ENCODE results near the gene UROC1.

The UROC1 gene

DNA sequence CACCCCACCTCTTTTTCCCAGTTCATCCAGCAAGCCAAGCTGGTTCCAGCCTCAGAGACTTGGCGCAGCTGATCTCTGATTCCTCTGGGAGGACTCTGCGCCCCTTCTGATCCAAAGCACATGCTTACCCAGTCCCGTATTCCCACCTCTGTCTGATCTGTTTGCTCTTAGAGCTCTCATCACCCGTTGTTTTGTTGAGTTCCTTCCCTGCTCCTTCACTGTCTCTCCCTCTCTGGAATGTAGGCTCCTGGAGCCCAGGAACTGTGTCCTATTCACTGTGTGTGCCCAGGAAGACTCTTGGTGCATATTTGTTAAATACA, 40.6 kb downstream of the UROC1 start:
- ChIA-PET POLR2A (interaction anchor here (0.6 kb wide), 1 partner anchor 1284 kb away, joined by 3 read pairs; no protein-coding TSS in a partner anchor), CTCF (no interaction called here)
- no peak for DNase-seq (ENCODE audit: extremely low spot score)
- TF ChIP-seq, protein P1, sequence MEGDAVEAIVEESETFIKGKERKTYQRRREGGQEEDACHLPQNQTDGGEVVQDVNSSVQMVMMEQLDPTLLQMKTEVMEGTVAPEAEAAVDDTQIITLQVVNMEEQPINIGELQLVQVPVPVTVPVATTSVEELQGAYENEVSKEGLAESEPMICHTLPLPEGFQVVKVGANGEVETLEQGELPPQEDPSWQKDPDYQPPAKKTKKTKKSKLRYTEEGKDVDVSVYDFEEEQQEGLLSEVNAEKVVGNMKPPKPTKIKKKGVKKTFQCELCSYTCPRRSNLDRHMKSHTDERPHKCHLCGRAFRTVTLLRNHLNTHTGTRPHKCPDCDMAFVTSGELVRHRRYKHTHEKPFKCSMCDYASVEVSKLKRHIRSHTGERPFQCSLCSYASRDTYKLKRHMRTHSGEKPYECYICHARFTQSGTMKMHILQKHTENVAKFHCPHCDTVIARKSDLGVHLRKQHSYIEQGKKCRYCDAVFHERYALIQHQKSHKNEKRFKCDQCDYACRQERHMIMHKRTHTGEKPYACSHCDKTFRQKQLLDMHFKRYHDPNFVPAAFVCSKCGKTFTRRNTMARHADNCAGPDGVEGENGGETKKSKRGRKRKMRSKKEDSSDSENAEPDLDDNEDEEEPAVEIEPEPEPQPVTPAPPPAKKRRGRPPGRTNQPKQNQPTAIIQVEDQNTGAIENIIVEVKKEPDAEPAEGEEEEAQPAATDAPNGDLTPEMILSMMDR (IDR thresholded peaks at IDR 0.05; ENCODE audit: control extremely low read depth, extremely low read depth, low read depth, missing control alignments), result no peak

DNA sequence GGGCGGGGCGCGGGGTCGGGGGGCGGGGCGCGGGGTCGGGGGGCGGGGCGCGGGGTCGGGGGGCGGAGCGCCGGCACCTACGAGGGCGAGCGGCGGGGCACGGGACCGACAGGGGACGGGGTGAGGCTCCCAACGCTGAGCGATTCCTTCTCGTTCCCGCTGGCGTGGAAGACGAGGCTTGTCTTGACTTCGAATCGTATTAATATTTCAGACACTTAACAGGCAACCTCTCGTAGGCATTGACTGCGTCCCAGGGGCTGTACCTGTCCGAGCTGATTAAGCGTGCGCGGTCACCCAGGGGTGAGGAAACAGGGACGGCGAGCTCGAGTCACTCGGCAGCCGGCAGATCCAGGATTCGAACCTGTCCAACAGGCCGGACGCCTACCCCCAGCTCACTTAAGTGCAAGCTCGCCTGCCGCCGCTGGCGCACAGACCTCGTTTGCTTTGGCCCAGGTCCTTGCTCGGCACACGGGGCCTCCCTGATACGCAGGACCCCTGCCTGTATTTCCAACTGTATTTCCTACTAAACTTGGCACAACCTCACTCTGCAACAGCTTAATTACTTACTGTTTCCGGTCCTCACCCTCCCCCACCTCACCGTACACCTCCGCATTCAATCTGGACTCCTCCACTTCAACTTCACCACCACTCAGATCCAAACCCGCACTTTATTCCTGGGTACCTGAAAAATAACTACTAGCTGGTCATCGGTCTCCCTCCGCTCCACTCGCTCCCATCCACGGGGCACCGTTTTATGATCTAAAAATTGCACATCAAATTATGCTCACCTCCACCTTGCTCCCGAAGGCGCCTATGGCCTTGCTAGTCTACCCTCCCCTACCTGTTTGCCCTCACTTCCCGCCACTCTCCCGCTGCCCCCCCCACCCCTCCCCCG, 41.2 kb downstream of the UROC1 start:
- TF ChIP-seq, protein P1 (IDR thresholded peaks at IDR 0.05; ENCODE audit: control extremely low read depth, extremely low read depth, low read depth, missing control alignments), result no peak
- CTCF ChIA-PET, result interaction anchor here (0.6 to 1.8 kb wide), 10 partner anchors 11 to 1071 kb away, joined by 3 to 7 read pairs (median 4); partner anchors contain the start of gene KLF15
- POLR2A ChIA-PET, result interaction anchor here (0.6 to 1.2 kb wide), 2 partner anchors 881 to 1284 kb away, joined by 3 to 5 read pairs; partner anchors contain the start of gene OSBPL11
- DNase-seq (ENCODE audit: extremely low spot score), result no peak

DNA sequence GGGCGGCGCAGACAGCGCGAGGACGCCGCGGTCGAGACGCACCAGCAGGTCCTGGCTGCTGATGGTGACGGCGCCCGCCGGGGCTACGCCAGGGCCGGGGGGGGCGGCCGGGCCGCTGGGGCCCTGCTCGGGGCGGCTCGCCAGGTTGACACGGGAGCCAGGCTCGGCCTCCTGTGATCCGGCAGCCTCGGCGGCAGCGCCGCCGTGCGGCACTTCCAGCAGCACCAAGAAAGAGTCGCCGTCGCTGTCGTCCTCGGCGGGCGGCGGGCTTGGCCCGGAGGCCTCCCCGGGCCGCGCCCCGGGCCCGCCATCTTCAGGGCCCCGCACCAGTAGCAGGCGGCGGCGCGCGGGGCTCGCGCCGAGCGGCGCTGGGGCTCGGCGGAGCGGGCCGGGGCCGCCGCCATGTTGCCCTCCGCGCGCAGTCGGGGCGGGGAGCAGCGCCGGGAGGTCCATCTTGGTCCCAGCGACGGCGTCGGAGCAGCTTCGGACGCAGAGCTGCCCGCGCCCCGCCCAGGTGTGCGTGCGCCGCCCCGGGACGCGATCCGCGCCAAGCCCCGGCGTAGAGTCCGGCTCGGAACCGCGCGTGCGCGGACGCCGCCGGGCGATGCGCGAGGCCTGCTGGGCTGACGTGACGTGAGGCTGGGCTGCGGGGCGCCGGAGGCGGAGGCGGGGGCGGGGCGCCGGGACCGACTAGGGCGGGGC, 42.0 kb downstream of the UROC1 start, which contains the start of gene ZXDC:
ZXDC (minus strand) TSS at position 479 of the 702 bp plus-strand sequence; CDS start at position 453, 26 bp downstream.
- peak; percentile 100 for DNase-seq (ENCODE audit: extremely low spot score)
- TF ChIP-seq, protein P1 (IDR thresholded peaks at IDR 0.05; ENCODE audit: control extremely low read depth, extremely low read depth, low read depth, missing control alignments), result peak; percentile 65
- POLR2A ChIA-PET, result interaction anchor here (1.2 kb wide), 1 partner anchor 880 kb away, joined by 5 read pairs; the partner anchor contains the start of gene OSBPL11
- CTCF ChIA-PET, result interaction anchor here (0.6 to 1.8 kb wide), 10 partner anchors 10 to 1071 kb away, joined by 3 to 7 read pairs (median 4); partner anchors contain the start of gene KLF15

DNA sequence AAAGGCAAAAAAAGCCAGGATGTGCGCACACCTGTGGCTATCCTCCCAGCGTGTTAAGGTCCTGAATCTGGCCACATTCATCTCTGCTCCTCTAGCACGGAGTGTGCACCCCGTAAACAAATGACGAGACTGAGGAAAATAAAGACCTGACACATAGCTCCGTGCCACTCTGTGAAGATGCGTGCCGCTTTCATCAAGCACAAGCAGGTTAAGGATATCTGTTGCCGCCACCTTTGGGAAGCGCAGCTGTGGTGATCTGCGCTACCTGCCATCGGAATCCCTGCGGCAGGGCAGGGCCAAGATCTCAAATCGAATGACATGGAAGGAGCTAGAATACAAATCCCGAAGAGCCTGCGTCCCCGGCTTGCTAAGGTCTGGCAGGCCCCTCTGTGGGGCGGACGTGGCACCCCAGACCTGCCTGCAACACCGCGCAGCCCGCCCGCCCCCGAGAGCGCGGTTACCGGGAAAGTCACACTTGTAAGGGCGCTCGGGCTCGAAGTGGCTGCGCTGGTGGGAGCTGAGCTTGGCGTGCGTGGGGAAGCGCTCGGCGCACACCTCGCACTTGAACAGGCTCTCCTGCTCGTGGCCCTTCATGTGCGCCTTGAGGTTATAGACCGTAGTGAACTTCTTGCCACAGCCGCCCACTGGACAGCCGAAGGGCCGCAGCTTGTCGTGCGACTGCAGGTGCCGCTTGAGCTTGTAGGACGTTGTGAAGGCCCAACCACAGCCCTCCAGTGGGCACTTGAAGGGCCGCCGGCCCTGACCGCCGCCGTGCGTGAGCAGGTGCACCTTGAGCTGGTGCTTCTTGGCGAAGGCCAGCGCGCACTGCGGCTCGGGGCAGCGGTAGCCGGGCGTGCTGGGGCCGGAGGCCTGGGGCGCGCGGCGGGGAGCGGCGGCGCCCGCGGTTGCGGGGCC, 42.8 kb downstream of the UROC1 start:
- POLR2A ChIA-PET, result no interaction called here
- DNase-seq (ENCODE audit: extremely low spot score), result peak; percentile 59
- TF ChIP-seq, protein P1 (IDR thresholded peaks at IDR 0.05; ENCODE audit: control extremely low read depth, extremely low read depth, low read depth, missing control alignments), result no peak
- CTCF ChIA-PET, result interaction anchor here (0.7 to 1.8 kb wide), 7 partner anchors 13 to 1072 kb away, joined by 3 to 7 read pairs (median 5); no protein-coding TSS in a partner anchor

DNA sequence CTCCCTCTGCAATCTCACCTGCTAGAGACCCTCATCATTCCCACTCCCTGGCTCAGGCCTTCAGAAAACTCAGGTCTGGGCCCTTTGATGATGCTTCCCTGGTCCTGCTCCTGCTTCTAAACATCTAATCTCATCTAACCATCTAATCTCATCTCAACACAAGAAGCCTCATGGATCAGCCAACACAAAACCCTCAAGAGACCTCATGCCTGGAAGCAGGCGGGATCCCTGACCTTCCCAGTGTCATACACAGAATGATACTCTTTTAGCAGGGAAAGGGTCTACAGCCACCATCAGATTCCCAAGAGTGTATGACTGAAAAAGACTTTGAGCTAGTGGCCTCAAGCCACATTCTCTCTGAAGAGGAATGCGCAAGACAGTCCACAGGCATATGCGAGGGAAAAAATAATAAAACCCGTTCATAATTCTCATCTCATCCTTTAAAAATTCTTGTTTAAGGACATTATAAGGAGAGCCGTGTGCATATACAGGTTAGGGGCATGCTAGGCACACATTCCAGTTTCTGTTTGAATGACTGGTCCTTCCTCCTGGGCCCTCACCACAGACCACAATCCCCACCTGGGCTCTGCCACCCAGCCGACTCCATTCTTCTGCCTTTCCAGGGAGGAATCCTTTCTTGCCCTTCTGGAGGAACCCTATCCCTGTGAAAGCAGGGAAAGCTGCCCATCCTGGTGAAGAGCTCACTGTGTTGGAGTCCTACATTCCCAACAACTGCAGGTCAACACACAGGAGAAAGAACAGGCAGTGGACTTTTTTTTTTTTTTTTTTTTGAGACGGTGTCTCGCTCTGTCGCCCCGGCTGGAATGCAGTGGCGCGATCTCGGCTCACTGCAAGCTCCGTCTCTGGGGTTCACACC, 44.0 kb downstream of the UROC1 start:
- TF ChIP-seq, protein P1 (IDR thresholded peaks at IDR 0.05; ENCODE audit: control extremely low read depth, extremely low read depth, low read depth, missing control alignments), result no peak
- POLR2A ChIA-PET, result no interaction called here
- CTCF ChIA-PET, result interaction anchor here (1.5 to 1.6 kb wide), 2 partner anchors 27 to 335 kb away, joined by 3 to 6 read pairs; no protein-coding TSS in a partner anchor
- no peak for DNase-seq (ENCODE audit: extremely low spot score)
